Activated gamma-delta T cell (primary cell): ENCODE data around the gene TMEM51.

Experiments used
- DNase-seq: peaks from one replicate; lab custom pipeline; 2025; lab: John Stamatoyannopoulos, UW

Gene TMEM51

GRCh38 chr1:15196807-15197530, 43.4 kb downstream of the TMEM51 start:
- DNase-seq: no peak

GRCh38 chr1:15197591-15198447, 44.3 kb downstream of the TMEM51 start:
- DNase-seq: no peak

DNA sequence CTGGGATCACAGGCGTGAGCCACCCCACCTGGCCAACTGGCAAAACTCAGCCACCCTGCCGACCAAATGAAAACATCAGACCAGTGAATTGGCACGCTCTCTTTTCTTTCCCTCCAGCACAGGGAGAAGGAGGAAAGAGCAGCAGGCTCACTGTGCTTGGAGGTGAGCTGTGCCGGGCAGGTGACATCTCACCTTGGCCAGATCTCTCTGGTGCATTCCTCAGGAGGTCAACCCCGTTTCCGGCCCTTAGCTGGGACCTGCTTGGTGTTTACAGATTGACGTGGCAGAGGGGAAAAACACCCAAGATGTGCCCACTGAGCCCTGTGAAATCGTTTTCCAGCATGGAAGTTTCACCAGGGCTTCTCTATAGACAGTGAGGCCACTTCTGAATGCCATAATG, 45.1 kb downstream of the TMEM51 start:
- no peak for DNase-seq

DNA sequence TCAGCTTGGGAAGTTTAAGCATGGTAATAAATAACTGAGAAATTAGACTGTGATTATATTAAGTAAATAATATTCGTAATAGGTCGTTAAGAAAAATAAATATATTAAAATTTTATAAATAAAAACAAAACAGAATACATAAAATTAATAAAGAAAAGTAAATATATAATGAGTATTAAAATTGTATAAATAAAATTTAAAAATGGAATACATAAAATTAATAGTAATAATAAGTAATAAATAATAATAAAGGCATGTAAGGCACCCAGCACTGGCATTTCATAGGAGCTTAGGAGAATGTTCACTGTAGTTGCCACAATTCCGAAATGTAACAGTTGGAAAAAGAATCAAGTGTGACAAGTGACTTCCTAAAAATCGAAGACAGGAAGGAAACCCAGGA, 47.7 kb downstream of the TMEM51 start:
- no peak for DNase-seq

DNA sequence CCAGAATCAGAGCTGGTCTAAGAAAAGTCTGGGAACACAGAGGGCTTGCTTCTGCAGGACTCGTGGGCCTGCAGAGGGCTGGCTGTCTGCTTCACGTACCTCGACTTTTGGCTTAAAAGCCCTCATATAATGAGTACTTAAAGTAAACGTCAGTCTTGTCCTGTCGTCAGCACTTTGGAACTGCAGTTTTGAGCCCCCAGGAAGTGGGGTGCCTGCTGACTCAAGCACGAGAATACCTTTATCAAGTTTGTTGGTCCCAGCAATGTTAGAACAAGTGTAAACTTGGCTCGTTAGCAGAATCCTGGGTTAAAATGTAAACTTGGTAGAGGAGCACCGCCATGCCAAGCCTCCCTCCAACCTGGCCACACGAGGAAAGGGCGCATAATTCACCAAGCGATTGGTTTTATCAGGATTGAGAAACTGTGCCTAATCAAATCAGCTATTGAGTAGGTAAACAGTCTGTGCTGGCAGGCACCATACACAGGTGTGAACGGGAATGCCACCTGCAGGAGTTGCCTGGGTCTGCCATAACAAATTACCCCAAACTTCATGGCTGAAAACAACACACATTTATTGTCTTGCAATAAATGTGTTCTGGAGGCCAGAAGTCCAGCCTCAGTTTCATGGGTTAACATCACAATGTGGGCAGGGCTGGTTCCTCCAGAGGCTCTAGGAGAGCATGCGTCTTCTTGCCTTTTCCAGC, 48.5 kb downstream of the TMEM51 start:
- no peak for DNase-seq

GRCh38 chr1:15204931-15205330, 51.4 kb downstream of the TMEM51 start:
- DNase-seq: no peak

DNA sequence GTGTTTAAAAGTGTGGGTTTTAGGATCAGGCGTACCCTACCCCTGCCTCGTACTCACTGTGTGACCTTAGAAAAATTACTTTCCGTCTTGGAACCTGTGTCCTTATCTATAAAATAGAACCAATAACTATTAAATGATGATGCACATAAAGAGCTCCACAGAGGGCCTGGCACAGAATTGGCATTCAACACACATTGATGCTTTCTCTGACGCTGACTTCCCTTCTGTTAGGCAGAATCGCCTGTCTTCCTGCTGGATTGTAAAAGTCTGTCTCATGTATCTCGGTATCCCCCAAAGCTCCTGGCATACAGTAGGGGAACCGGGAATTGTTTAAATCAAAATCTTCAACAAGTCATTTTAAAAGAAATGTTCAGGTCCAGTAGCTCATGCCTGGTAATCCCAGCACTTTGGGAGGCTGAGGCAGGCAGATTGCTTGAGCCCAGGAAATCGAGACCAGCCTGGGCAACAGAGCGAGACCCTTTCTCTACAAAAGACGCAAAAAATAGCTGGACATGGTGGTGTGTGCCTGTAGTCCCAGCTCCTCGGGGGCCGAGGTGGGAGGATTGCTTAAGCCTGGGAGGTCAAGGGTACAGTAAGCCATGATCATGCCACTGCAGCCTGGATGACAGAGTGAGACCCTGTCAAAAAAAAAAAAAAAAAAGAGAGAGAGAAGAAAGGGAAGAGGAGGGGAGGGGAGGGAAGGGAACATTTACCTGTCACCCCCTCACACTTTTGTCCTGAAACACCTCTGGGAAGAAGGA, 52.2 kb downstream of the TMEM51 start:
- no peak for DNase-seq

GRCh38 chr1:15206418-15207030, 53.0 kb downstream of the TMEM51 start:
- no peak for DNase-seq

DNA sequence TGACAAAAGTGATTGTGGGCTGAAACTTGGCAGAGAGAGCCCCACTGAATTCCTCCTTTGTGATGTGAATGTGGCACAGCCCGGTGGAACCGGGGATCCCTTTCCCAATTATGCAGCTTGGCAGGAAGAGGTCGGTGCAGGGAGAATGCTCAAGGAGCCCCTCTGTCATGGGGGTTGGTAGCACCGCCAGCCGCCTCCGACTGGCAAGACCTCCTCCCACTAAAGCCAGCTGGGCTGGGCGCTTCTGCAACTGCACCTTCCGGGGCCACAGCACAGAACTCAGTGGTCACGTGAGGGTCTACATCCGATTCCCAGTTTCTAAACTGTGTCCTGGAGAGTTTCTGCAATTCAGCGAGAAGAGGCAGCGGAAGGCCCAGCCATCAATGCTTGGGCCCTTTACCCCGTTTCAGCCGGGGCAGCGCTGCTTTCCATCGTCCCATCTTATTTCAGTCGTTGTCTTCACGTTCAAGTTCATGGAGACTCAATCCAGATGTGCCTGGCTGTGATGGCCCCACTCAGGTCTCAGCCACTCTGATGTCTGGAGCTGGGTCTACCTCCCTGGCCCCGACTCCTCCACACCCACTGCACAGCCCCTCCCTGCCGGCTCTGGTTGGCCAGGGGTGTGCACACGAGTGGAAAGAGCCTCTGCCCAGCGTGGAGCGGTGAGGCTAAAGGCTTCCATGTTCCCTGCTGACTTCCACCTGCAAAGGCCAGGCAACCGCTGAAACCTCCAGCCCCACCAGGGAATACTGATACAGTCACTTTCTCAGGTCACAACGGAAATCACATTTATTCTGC, 53.7 kb downstream of the TMEM51 start:
- DNase-seq: no peak

- DNase-seq: no peak
These were observed 54.4 kb downstream of the TMEM51 start for GRCh38 chr1:15207829-15208429.

DNA sequence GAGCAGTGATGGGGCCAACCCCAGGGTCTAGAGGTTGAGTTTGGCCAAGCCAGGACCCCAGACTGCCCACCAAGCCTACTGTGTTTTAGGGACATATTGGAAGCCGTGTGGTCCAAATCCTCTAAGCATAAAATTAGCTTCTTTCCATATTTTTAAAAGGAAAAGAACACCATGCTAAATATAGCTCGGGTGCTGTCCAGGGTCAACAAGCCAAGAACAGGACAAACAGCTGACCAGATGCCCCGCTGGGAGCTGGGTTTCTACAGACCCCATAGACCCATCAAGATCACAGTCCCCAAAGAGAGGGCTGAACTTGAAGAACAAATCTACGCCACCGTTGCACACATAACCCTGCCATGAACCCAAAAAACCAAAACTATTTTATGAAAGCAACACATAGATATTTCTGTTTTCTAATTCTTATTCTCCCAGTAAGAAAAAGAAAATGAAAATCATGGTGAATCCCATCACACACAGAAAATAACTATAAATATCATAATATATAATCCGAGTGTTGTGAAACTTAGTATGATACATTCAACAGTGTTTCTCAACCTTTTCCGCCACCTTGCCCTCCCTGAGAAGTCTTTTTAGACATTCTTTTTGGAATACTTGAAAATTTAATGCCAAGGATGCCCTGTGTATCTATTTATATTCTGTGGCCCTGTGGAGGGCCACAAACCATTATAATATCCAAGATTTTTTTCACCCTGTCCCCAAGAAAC, 57.3 kb downstream of the TMEM51 start:
- DNase-seq: no peak

DNA sequence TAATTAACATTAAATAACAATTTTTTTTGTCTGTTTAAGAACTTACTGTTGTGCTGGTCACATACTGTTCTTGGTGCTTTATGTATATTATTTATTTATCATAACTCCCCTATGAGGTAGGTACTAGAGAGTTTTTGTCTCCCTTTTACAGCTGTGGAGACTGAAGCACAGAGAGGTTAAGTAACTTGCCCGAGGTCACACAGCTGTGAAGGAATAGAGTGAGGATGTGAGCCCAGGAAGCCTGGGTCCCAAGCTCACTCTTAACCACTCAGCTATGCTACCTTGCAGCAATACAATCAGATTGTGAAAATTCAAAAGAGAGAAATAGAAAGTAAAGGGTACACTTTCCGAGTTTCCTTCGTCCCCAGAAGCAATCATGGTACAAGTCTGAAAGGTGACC, 57.9 kb downstream of the TMEM51 start:
- no peak for DNase-seq

DNA sequence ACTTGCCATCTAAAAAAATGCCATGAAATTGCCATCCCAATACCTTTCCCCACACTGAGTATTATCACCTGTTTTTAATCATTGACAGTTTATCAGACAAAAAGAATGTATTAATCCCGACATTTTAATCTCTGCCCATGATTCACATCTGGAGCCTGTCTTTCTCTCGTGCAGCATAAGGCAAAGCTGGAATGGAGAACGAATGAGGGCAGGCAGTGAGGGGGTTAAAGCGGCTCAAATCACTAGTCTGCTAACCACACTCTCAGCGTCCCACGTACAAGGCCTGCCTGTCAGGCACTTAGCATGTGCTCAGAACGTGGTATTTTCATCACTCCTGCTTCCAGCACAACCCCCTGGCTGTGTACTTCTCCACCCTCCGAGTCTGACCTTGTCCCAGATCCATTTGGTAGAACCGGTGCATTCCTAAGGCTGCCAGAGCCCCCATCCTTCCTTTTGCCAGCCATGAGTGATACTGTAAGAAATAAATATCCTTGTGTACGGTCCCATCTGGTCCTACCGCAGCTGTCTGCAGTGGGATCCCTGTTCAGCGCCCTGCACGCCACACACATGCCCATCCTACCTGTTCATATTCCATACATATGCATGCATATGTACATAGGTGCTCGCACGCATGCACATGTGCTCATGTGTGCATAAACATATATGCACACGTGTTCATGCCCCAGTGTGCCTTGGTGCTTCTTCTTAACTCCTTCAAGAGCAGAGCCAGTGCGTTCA, 58.8 kb downstream of the TMEM51 start:
- no peak for DNase-seq

DNA sequence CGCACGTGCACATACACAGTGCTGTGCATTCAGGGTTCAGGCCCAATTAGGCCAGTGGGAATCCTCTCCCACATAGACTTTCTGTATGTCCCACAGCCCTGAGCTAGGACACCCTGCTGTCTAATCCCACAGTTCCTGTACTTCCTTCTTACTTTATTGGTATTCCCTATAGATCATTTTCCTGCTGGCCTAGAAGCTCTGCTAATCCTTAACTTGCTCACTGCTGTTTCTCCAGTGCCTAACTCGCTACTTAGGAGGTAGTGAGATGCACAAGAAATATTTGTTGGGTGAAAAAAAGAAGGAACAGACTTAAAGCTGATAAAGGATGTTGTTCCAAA, 59.4 kb downstream of the TMEM51 start:
- DNase-seq: no peak

GRCh38 chr1:15213341-15213821, 59.8 kb downstream of the TMEM51 start:
- no peak for DNase-seq

DNA sequence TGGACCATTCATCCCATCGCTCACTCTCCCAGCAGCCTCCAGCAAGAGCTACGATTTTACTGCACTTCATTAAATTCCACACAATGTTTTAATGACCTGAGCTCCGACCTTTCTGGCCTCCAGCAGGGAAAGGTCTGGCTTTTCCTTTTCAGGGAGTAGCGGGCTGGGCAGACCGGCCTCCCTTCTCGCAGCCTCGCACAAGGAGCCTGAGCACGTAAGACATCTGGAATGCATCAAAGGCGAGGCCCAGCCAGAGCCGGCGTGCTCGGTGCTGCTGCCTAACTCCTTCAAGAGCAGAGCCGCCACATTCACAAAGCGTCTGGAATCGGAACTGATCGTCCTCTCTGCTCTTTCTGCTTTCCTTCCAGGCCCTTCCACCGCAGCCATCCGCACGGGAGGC, 61.0 kb downstream of the TMEM51 start:
- DNase-seq: no peak

DNA sequence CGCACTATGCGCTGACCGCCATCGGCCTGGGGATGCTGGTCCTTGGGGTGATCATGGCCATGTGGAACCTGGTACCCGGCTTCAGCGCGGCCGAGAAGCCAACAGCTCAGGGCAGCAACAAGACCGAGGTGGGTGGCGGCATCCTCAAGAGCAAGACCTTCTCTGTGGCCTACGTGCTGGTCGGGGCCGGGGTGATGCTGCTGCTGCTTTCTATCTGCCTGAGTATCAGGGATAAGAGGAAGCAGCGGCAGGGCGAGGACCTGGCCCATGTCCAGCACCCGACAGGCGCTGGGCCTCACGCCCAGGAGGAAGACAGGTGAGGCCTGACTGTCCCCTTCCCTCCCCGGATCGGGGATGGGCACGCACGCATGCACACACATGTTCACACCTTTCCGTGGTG, 61.6 kb downstream of the TMEM51 start:
- DNase-seq: no peak

DNA sequence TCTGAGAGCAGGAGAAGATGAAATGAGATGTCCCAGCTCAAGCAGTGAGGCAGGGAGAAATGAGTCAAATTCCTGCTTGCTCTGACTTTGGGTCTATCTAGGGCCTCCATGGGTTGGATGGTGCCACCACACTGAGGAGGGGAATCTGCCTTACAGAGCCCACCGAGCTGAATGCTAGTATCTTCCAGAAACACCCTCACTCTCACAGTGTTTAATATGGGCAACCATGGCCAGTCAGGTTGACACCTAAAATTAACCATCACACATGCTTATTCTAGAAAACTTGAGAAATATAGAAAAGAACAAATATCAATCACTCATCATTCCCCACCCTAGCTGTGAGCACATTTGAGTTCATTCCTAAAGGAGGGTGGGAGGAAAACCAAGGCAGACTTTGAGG, 64.1 kb downstream of the TMEM51 start:
- DNase-seq: no peak
